Measurements from ENCODE around the gene DENND1A.

GRCh38 chr9:123370526-123371227 is 559.2 kb downstream of the DENND1A start:
- TF ChIP-seq, protein P1, sequence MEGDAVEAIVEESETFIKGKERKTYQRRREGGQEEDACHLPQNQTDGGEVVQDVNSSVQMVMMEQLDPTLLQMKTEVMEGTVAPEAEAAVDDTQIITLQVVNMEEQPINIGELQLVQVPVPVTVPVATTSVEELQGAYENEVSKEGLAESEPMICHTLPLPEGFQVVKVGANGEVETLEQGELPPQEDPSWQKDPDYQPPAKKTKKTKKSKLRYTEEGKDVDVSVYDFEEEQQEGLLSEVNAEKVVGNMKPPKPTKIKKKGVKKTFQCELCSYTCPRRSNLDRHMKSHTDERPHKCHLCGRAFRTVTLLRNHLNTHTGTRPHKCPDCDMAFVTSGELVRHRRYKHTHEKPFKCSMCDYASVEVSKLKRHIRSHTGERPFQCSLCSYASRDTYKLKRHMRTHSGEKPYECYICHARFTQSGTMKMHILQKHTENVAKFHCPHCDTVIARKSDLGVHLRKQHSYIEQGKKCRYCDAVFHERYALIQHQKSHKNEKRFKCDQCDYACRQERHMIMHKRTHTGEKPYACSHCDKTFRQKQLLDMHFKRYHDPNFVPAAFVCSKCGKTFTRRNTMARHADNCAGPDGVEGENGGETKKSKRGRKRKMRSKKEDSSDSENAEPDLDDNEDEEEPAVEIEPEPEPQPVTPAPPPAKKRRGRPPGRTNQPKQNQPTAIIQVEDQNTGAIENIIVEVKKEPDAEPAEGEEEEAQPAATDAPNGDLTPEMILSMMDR (conservative IDR thresholded peaks at IDR 0.05; ENCODE audit: low read length), result no peak
- no peak for TF ChIP-seq EZH2phosphoT487 (IDR thresholded peaks at IDR 0.05; ENCODE audit: borderline replicate concordance)
